SU-DHL-6 (cell line): ENCODE measurements around the gene ZNF24.

ENCODE experiments used
- H2AFZ ChIP-seq: fragments of 200-600 bp; sonication (generic); 2 replicates; pipeline ENCODE4 v1.6.1; 2014; ENCODE audit warnings: low read depth, mild to moderate bottlenecking, moderate library complexity, mixed read lengths, antibody characterized with exemption, low read length; ENCODE audit not compliant: severe bottlenecking
- H3F3A ChIP-seq: fragments of 200-600 bp; shearing (Covaris generic); 2 replicates; pipeline ENCODE4 v1.6.0; 2016; ENCODE audit warnings: antibody characterized with exemption, mild to moderate bottlenecking; ENCODE audit not compliant: insufficient read depth
- H3K27ac ChIP-seq: fragments of 200-600 bp; sonication (generic); 2 replicates; pipeline ENCODE4 v1.5.1; 2016; ENCODE audit warnings: low read depth, mild to moderate bottlenecking, low read length, moderate library complexity, mixed read lengths
- H3K27me3 ChIP-seq: fragments of 200-600 bp; sonication (generic), shearing (Covaris generic); 2 replicates; pipeline ENCODE4 v1.6.0; 2014; ENCODE audit warnings: mild to moderate bottlenecking, low read length
- H3K36me3 ChIP-seq: fragments of 200-600 bp; sonication (generic); 2 replicates; pipeline ENCODE4 v1.6.1; 2014; ENCODE audit warnings: mild to moderate bottlenecking, low read length, mixed read lengths
- H3K4me2 ChIP-seq: fragments of 300-600, 200-600 bp; shearing (Covaris generic), sonication (generic); 2 replicates; pipeline ENCODE4 v1.6.0; 2014; ENCODE audit warnings: low read length, low read depth, mild to moderate bottlenecking; ENCODE audit not compliant: poor library complexity, severe bottlenecking
- H3K4me3 ChIP-seq: fragments of 200-600 bp; sonication (generic); 2 replicates; pipeline ENCODE4 v1.5.1; 2014; ENCODE audit warnings: antibody characterized with exemption, low read length, mild to moderate bottlenecking, mixed read lengths; ENCODE audit not compliant: insufficient read depth, poor library complexity, severe bottlenecking
- H3K79me2 ChIP-seq: fragments of 200-600 bp; sonication (generic); 2 replicates; pipeline ENCODE4 v1.6.1; 2014; ENCODE audit warnings: mild to moderate bottlenecking, low read length, moderate library complexity; ENCODE audit not compliant: insufficient read depth
- H3K9ac ChIP-seq: fragments of 200-600 bp; sonication (generic); 2 replicates; pipeline ENCODE4 v1.7.0; 2014; ENCODE audit warnings: mild to moderate bottlenecking, low read length
- H3K9me2 ChIP-seq: fragments of 200-600 bp; sonication (generic); replicated peaks from 2 replicates; pipeline ENCODE4 v1.6.1; 2014; ENCODE audit warnings: low read length; ENCODE audit not compliant: insufficient read depth
- H3K9me3 ChIP-seq: fragments of 200-600 bp; sonication (generic); 2 replicates; pipeline ENCODE4 v1.6.1; 2014; ENCODE audit warnings: low read length, mixed read lengths; ENCODE audit not compliant: insufficient read depth
- H4K20me1 ChIP-seq: fragments of 200-600 bp; sonication (generic); 2 replicates; pipeline ENCODE4 v1.6.1; 2014; ENCODE audit warnings: low read depth, mild to moderate bottlenecking, antibody characterized with exemption, low read length, moderate library complexity, mixed read lengths
- CTCF ChIP-seq: fragments of 200-600 bp; sonication (generic); IDR thresholded peaks from one replicate; pipeline ENCODE4 v1.5.1; 2017; ENCODE audit warnings: antibody characterized with exemption, mild to moderate bottlenecking, low read length, moderate library complexity; ENCODE audit not compliant: insufficient read depth, poor library complexity, severe bottlenecking
- EZH2phosphoT487 ChIP-seq: fragments of 200-600 bp; sonication (generic), shearing (Covaris generic); conservative IDR thresholded peaks from 2 replicates; pipeline ENCODE4 v1.6.1; 2018; ENCODE audit warnings: mild to moderate bottlenecking, antibody characterized with exemption, low read length, moderate library complexity, mixed read lengths

Gene ZNF24

GRCh38 chr18:35386600-35387100 lies 42.4 kb upstream of the ZNF24 start:
- Histone ChIP-seq H3K27ac (no peak overlapping the region), H3K4me2 (peak overlapping the region; percentile 18), H3F3A (no peaks in the 10 kb centered on the region), H3K4me3 (no peak overlapping the region), H3K36me3 (no peaks in the 10 kb centered on the region), H3K27me3 (no peaks in the 10 kb centered on the region), H3K79me2 (no peaks in the 10 kb centered on the region), H3K9me2 (no peaks in the 10 kb centered on the region), H2AFZ (no peak overlapping the region), H3K9me3 (no peaks in the 10 kb centered on the region), H4K20me1 (no peaks in the 10 kb centered on the region), H3K9ac (no peak overlapping the region)
- TF ChIP-seq CTCF (peak; percentile 93), EZH2phosphoT487 (no peak)

DNA sequence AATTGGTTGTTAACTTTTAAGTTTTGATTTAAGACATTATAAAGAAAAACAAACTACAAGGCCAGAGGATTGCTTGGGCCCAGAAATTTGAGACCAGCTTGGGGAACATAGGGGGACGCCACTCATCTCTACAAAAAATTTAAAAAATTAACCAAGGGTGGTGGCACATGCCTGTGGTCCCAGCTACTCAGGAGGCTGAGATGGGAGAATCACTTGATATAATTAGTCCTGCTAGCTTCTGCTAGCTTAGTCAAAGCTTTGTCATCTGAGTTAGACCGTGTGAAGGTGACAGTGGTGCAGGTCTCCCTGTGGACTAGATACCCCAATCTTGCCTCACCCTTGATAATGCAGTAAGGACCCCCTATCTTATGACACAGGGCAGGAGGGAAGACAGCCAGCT lies 38.9 kb upstream of the ZNF24 start:
- no peak overlapping the region for H3K4me3 ChIP-seq
- no peak for TF ChIP-seq EZH2phosphoT487
- no peak for TF ChIP-seq CTCF
- H3K36me3 ChIP-seq = no peaks in the 10 kb centered on the region
- H3K27me3 ChIP-seq = no peaks in the 10 kb centered on the region
- H3K9me3 ChIP-seq = no peaks in the 10 kb centered on the region
- no peaks in the 10 kb centered on the region for H3K9me2 ChIP-seq
- H3K79me2 ChIP-seq = no peaks in the 10 kb centered on the region
- no peak overlapping the region for H3K4me2 ChIP-seq
- H4K20me1 ChIP-seq = no peaks in the 10 kb centered on the region
- no peak overlapping the region for H3K27ac ChIP-seq
- no peak overlapping the region for H3K9ac ChIP-seq
- no peak overlapping the region for H2AFZ ChIP-seq
- H3F3A ChIP-seq = no peaks in the 10 kb centered on the region

GRCh38 chr18:35379421-35379820 lies 35.2 kb upstream of the ZNF24 start:
- TF ChIP-seq EZH2phosphoT487 = no peak
- TF ChIP-seq CTCF = no peak
- no peaks in the 10 kb centered on the region for H3K27me3 ChIP-seq
- no peaks in the 10 kb centered on the region for H3K79me2 ChIP-seq
- H4K20me1 ChIP-seq = no peaks in the 10 kb centered on the region
- H3K36me3 ChIP-seq = no peaks in the 10 kb centered on the region
- no peaks in the 10 kb centered on the region for H3F3A ChIP-seq
- no peak overlapping the region for H2AFZ ChIP-seq
- H3K9ac ChIP-seq = no peak overlapping the region
- no peak overlapping the region for H3K4me2 ChIP-seq
- H3K9me2 ChIP-seq = no peaks in the 10 kb centered on the region
- H3K4me3 ChIP-seq = no peak overlapping the region
- no peak overlapping the region for H3K27ac ChIP-seq
- H3K9me3 ChIP-seq = no peaks in the 10 kb centered on the region

DNA sequence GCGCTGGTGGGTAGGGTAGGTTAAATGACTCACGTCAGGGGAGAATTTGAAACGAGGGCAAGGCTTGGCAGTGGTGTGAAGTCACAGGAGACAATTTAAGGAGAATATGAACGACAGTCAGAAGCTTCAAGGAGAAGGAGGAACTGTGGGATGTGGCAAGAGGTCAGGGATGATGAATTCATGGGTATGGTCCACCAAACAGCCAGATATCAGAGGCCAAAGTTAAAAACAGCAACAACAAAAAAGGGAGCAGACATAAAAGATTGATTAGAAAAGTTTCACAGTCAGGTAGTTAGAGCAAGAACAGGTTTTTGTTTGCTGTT lies 34.3 kb upstream of the ZNF24 start:
- H3K9ac ChIP-seq = no peak overlapping the region
- H3K27ac ChIP-seq = no peak overlapping the region
- no peaks in the 10 kb centered on the region for H3K79me2 ChIP-seq
- no peak overlapping the region for H3K4me3 ChIP-seq
- no peaks in the 10 kb centered on the region for H3K36me3 ChIP-seq
- H3K9me3 ChIP-seq = no peaks in the 10 kb centered on the region
- no peaks in the 10 kb centered on the region for H3K27me3 ChIP-seq
- H3K4me2 ChIP-seq = no peak overlapping the region
- TF ChIP-seq EZH2phosphoT487 = no peak
- TF ChIP-seq CTCF = no peak
- H3F3A ChIP-seq = no peaks in the 10 kb centered on the region
- H4K20me1 ChIP-seq = no peaks in the 10 kb centered on the region
- no peaks in the 10 kb centered on the region for H3K9me2 ChIP-seq
- H2AFZ ChIP-seq = no peak overlapping the region
